ENCODE results near the gene HOXA1. TPM values are rescaled to one million over a fixed set of nuclear protein-coding genes. Genes with fewer than 3 reads are reported as not detected.

The HOXA1 gene
- 0.41 and 0.50 TPM in 2 replicates for total RNA-seq

DNA sequence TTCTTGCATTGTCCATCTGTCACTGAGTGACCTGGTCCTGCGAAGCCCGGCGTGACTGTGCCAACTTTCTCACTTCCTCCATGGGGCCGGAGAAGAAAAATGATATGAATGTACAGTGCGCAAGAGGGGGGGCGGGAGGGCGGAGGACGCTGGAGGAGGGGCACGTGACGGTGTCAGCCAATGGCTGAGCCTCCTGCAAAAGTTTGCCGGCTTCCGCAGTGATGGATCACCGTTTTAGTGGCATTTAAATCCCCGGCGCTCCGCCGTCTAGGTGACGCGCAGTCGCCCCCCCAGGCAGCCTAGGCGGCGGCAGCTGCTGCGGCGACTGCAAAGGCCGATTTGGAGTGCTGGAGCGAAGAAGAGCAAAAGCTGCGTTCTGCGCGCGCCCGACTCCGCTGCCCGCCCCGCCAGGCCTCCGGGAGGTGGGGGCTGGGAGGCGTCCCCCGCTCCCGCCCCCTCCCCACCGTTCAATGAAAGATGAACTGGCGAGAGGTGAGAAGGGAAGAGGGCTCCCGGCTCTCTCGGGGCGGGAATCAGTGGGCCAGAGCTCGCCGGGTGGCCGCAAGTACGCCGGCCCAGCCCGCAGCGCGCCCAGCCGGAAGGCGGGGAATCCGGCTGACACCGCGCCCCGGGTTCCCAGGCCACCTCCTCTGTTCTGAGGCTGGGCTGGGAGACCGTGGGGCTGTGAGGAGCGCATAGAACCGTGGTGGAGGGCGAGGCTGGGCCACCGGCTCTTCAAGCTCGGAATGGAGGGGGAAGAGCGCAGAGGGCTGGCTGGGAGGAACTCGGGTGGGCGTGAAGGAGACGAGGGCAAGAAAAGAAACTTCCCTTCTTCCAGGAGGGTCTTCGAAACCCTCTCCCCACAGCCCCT, at the start of gene HOXA1:
HOXA1 (minus strand) TSS at position 104 of the 871 bp plus-strand sequence; CDS start at position 16, 88 bp downstream.
- intact Hi-C loops (cut with micrococcal nuclease), result loop anchor here (1.0 to 10.0 kb wide), 6 partner anchors 35 to 1234 kb away; partner anchors contain the start of genes EVX1 and SKAP2

DNA sequence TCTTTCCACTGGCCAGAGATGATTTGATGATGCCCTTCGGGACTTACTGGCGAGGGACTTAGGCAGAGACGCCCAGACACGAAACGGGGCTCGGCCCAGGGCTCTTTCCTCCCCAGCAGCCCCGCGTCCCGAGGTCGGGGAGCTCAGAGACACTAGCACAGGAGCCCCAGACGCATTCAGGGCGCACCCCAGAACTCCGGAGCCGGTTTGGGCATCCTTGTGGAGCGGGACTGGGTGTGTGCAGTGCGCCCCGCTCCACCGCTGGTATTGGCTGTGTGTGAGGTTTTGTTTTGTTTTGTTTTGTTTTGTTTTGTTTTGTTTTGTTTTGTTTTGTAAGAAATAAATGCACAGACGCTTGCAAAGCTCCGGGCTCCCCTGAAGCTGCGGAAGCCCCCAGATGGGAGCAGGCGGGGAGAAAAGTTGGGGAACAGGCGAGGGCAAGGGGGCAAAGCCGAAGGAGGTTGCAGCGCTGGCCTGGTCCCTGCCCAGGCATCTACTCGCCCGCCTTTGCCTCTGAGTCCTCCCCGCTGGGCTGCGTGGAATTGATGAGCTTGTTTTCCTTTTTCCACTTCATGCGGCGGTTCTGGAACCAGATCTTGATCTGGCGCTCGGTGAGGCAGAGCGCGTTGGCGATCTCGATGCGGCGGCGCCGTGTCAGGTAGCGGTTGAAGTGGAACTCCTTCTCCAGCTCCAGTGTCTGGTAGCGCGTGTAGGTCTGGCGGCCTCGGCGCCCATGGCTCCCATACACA, 49.5 kb upstream of the HOXA1 start:
- intact Hi-C loops (cut with micrococcal nuclease), result no loop called here

GRCh38 chr7:27144781-27145164, 49.0 kb upstream of the HOXA1 start:
- intact Hi-C loops (cut with micrococcal nuclease), result no loop called here

DNA sequence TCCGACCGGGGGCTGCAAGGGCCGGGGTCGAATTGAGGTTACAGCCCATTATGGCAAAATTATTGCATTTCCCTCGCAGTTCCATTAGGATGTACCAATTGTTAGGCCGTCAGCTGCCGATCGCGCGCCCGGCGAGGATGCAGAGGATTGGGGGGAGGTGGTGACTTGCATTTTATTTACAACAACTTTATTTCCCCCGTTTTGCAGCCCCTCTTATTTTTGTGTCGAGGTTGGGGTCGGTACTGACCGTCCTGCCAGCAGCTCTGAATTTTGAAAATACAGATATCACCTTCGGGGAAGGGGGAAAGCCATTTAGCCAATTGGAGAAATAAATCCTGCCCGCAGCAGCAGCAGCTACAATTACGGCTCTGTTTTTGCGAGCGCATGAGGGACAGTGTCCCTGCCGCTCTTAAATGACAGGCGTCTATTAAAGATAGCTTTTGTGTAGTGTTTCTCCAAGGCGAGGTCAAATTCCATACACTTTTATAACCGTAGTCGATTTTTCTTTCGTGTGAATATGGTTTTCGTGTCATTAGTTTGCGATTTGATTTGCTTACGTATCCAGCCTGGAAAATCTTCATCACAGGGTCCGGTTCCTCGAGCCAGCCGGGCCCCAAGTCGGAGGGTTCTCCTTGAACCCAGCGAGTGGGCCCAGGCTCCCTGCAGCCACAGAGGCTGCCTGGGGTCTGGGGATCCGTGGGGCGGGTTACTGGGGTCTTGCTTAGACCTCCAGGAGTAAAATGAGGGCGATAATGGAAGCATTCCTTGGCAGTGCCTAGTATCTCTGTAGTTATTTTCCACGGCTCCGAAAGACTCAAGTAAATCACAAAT, 48.4 kb upstream of the HOXA1 start:
- intact Hi-C loops (cut with micrococcal nuclease), result no loop called here

DNA sequence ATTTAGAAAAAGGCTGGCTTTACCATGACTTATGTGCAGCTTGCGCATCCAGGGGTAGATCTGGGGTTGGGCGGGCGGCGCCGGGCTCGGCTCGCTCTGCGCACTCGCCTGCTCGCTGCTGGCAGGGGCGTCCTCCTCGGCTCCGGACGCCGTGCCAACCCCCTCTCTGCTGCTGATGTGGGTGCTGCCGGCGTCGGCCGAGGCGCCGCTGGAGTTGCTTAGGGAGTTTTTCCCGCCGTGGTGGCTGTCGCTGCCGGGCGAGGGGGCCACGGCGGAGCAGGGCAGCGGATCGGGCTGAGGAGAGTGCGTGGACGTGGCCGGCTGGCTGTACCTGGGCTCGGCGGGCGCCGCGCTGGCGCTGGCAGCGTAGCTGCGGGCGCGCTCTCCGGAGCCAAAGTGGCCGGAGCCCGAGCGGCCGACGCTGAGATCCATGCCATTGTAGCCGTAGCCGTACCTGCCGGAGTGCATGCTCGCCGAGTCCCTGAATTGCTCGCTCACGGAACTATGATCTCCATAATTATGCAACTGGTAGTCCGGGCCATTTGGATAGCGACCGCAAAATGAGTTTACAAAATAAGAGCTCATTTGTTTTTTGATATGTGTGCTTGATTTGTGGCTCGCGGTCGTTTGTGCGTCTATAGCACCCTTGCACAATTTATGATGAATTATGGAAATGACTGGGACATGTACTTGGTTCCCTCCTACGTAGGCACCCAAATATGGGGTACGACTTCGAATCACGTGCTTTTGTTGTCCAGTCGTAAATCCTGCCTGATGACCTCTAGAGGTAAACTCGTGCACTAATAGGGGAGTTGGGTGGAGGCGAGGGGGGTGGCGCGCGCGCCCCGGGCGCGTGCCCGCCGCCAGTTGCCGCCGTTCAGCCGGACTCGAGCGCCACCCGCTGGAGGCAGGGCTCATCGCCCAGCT, 47.5 kb upstream of the HOXA1 start, which contains the start of gene HOXA5:
HOXA5 (minus strand) TSS at position 659 of the 927 bp plus-strand sequence; CDS start at position 585, 74 bp downstream.
- intact Hi-C loops (cut with micrococcal nuclease), result no loop called here

DNA sequence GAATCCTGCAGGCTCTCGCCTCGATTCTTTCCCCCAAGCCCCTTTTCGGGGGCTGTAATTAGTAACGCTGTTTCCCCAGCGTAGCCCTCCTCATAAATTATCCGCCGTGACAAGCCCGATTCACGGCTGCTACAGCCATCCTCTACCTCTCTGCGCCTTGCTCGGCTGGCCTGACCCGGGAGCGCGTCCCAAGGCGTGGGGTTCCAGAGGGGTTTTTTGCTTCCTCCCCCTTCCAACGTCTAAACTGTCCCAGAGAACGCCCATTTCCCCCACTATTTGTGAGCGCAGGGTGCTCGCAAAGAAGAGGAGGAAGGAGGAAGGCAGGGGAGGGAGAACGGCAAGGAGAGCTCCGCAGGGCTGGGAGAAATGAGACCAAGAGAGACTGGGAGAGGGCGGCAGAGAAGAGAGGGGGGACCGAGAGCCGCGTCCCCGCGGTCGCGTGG, 46.8 kb upstream of the HOXA1 start:
- intact Hi-C loops (cut with micrococcal nuclease), result no loop called here

DNA sequence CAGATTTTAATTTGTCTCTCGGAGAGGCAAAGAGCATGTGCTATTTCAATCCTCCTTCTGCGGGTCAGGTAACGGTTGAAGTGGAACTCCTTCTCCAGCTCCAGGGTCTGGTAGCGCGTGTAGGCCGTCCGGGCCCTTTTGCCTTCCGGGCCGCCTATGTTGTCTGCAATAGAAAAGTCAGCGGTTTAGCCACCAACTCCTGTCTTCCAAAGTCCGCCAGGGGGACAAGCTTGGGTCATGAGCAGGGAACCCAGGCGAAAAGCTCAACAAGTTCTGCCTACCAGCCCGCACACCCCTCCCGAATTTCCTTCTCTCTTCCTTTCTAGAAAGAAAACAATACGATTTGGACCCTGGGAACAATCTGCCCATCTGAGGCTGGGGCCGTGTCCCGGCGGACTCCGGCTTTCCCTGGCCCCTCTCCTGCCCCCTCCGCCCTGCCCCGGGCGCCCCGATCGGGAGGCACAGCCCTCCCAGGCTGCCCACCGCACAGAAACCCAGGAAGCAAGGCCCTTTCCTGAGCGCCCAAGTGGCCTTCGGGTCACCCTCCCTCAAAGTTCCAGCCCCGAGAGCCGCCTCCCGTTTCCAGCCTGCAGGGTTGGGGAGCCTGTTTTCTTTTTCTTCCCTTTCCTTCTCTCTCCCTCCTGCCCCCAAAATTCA, 46.3 kb upstream of the HOXA1 start:
- intact Hi-C loops (cut with micrococcal nuclease), result no loop called here

DNA sequence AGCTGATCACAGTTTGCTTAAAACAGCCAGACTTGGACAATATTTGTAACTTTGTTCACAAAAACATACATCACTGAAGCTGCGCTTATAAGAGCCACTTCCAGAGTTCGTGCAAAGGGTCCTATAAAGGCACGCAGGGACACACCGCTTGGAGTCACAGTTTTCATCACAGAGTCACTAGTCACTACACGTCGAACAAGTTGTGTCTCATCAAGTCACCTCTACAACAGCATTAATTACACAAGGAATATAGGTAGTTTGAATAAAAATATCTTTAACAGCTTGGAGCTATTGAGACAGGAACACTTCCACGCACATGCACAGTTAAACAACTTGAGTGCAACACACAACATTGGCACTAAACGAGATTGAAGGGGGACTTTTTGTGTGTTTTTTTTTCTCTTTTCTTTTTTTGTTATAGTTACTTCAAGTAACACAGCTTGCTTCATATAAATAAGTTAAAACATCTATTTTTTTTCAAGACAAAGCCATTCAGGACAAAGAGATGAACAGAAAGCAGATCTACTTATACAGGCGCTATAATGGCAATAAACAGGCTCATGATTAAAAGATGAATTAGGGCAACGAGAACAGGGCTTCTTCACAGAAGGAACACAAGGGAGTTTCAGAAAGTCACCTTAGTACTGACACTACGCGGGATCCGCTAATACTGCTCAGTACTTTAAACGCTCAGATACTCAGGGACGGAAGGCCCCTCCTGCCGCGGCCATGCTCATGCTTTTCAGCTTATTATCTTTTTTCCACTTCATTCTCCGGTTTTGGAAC, 45.5 kb upstream of the HOXA1 start:
- intact Hi-C loops (cut with micrococcal nuclease), result no loop called here

DNA sequence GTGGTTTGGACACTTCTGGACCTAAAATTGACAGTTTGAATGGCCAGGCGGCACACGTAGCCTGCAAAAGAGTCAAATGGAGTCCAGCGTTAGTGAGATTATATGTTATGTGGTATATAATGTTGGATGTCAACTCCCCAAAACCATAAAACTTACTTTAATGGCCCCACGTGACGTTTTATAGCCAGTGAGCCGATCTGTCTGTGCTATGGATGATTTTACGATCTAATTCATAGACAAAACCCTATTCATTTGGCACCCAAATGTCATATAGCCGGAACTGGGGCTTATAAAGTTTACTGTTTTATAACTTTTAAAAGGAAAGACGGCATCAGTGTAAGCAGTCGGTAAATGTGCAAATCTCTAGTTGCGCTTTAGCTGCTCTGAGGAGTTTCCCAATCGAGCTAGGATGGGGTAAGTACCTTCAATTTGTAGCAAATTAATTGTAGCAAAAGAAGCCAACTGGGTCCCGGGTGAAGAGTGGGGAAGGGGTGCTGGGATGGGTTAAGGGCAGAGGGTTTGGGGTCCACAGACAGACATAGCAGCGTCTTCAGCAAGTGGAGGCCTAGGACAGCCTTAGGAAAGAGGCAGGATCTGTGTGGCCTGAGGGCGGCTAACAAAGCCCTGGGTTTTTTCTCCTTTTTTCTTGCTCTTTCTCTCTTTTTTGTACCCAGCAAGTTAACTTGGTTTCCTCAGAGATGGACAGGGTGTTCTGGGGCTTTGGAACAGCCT, 44.5 kb upstream of the HOXA1 start:
- intact Hi-C loops (cut with micrococcal nuclease), result no loop called here

DNA sequence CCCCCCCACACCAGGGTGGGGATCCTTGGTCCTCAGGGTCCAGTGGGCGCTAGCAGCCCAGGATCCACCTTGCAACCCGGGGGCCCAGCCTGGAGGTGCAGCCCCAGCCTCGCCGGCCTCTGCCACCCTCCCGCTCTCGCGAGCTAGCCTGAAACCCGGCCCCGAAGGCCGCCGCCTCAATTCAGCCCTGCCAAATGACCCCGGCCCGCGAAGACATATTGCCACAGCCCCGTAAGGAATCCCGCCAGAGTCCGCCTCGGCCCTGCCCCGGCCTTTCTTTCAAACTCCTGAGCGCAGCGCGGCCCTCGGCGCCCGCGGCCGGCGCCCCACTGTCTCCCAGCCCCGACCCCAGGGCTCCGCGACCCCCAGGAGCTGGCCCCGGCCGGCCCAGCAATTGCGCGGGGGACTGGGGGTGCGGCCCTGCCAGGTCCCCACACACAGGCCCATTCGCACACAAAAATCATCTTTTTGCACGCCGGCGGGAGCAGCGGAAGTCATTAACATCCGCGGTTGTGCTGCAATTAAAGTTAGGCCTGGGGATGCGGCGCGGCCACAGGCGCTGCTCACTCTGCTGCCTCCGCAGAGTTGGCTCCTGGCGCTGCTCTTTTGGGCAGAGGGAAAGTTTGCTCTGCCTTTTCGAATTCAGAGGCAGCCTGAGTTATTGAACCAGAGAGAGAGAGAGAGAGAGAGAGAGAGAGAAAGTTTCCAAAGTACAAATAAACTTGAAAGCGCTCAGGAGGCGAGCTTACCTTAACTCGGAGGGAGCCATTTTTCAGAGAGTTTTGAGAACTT, 43.7 kb upstream of the HOXA1 start:
- intact Hi-C loops (cut with micrococcal nuclease), result no loop called here

DNA sequence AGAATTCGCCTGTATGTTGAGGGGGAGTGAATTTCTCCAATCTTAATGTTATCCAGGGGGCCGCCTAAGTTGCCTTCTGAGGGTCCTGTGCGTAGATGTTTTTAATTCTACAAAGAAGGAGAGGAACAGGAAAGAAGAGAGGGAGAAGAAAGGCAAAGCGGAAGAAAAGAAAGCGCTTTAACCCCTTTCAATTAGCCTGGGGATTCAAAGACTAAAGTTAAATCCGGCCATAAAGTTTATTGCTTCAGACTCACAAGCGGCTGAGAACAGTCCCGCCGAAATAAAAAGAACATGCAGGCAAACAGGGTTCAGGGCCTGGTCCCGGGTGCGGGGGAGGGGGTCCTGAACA, 43.2 kb upstream of the HOXA1 start:
- intact Hi-C loops (cut with micrococcal nuclease), result no loop called here

GRCh38 chr7:27138472-27138871, 42.7 kb upstream of the HOXA1 start:
- intact Hi-C loops (cut with micrococcal nuclease), result no loop called here

- intact Hi-C loops (cut with micrococcal nuclease), result no loop called here
Measured at GRCh38 chr7:27137640-27138315, 42.0 kb upstream of the HOXA1 start.

DNA sequence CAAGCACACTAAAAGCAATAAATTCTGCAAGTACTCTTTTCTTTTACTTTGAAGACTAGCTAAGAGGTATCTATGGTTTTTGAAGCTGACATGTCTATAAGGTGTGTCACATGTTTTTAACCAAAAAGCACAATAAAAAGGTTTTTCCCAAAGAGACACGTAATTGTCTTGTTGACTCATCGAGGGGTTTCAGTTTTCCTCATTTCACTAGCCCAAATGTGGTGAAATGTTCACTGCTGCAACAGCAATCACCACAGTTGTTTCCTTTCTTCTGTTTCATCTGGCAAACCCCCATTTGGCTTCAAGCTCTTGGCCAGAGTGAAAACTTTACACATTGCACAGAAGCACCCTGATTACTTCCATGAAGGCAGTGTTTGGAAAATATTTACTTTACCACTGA, 38.6 kb upstream of the HOXA1 start:
- intact Hi-C loops (cut with micrococcal nuclease), result no loop called here

GRCh38 chr7:27133409-27134231, 37.8 kb upstream of the HOXA1 start:
- intact Hi-C loops (cut with micrococcal nuclease), result no loop called here

DNA sequence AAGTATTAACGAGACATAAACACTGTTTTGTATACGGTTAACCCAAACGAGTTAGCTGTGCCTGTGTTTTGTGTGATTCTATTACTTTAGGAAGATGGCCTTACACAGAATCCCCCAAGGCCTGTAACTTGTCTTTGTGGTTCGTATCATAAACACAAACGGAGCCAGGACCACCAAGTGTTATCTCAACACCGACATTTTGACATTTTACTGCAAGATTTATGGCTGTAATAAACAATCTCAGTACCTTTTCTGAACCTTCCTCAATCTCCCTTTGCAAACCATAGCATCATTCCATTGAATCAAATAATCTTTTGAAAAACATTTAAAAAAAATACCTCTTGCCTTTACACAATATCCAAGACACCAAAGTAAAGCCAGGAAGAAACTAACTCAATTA, 37.2 kb upstream of the HOXA1 start:
- intact Hi-C loops (cut with micrococcal nuclease), result no loop called here

Measured in T-helper 2 cell treated with Interferon-gamma antibody and Interleukin-4, amounts not matched to agents 100 ng/mL and 5 ng/mL, for 36 hours (primary cell).